Duodenal mucosa (tissue), 2 donors: ENCODE data around the gene DAB1.

Source experiments
- H3K27ac ChIP-seq: one replicate; pipeline ENCODE4 v1.7.0; 2013; ENCODE audit warnings: low read depth, low read length
- H3K27me3 ChIP-seq, 2 donors: one replicate each; pipeline ENCODE4 v1.7.0; 2013; ENCODE audit warnings: low read length in 2 of 2, control low read depth in 1 of 2; ENCODE audit not compliant: insufficient read depth in 2 of 2, control insufficient read depth in 1 of 2
- H3K36me3 ChIP-seq, 2 donors: one replicate each; pipeline ENCODE4 v1.7.0; 2013; ENCODE audit warnings: low read length in 2 of 2, control low read depth in 1 of 2; ENCODE audit not compliant: insufficient read depth in 2 of 2, control insufficient read depth in 1 of 2
- H3K4me1 ChIP-seq, 2 donors: one replicate each; pipeline ENCODE4 v1.7.0; 2013; ENCODE audit warnings: low read length in 2 of 2, control low read depth in 1 of 2; ENCODE audit not compliant: insufficient read depth in 2 of 2, control insufficient read depth in 1 of 2
- H3K4me3 ChIP-seq, 2 donors: one replicate each; pipeline ENCODE4 v1.7.0; 2013; ENCODE audit warnings: low read length in 2 of 2, low read depth in 1 of 2
- H3K9ac ChIP-seq, 2 donors: one replicate each; pipeline ENCODE4 v1.7.0; 2013; ENCODE audit warnings: low read length in 2 of 2, low read depth in 1 of 2
- H3K9me3 ChIP-seq, 2 donors: one replicate each; pipeline ENCODE4 v1.7.0; 2013; ENCODE audit warnings: low read length in 2 of 2, control low read depth in 1 of 2; ENCODE audit not compliant: control insufficient read depth in 1 of 2

Gene DAB1

GRCh38 chr1:57272150-57272549 is 151.7 kb downstream of the DAB1 start:
- Histone ChIP-seq H3K4me1 (peaks cover 0 to under 1% of the 10 kb centered on the region in 2 donors), H3K9me3 (no peaks in the 10 kb centered on the region), H3K27me3 (no peaks in the 10 kb centered on the region), H3K36me3 (no peaks in the 10 kb centered on the region), H3K9ac (no peak overlapping the region), H3K27ac (no peak overlapping the region), H3K4me3 (no peak overlapping the region)

- no peak overlapping the region for H3K9ac ChIP-seq
- no peaks in the 10 kb centered on the region for H3K4me1 ChIP-seq
- no peaks in the 10 kb centered on the region for H3K27me3 ChIP-seq
- H3K4me3 ChIP-seq, result no peak overlapping the region
- no peak overlapping the region for H3K27ac ChIP-seq
- H3K9me3 ChIP-seq, result no peaks in the 10 kb centered on the region
- H3K36me3 ChIP-seq, result no peaks in the 10 kb centered on the region
Observed at GRCh38 chr1:57270927-57271698, 152.7 kb downstream of the DAB1 start.

GRCh38 chr1:57269630-57270225 is 154.1 kb downstream of the DAB1 start:
- H3K4me1 ChIP-seq, result no peaks in the 10 kb centered on the region
- no peak overlapping the region for H3K4me3 ChIP-seq
- H3K9me3 ChIP-seq, result no peaks in the 10 kb centered on the region
- no peak overlapping the region for H3K27ac ChIP-seq
- no peak overlapping the region for H3K9ac ChIP-seq
- no peaks in the 10 kb centered on the region for H3K27me3 ChIP-seq
- no peaks in the 10 kb centered on the region for H3K36me3 ChIP-seq

GRCh38 chr1:57265104-57265503 is 158.8 kb downstream of the DAB1 start:
- H3K9ac ChIP-seq, result no peak overlapping the region
- H3K27ac ChIP-seq, result no peak overlapping the region
- H3K4me1 ChIP-seq, result no peaks in the 10 kb centered on the region
- H3K4me3 ChIP-seq, result no peak overlapping the region
- H3K27me3 ChIP-seq, result no peaks in the 10 kb centered on the region
- no peaks in the 10 kb centered on the region for H3K36me3 ChIP-seq
- H3K9me3 ChIP-seq, result no peaks in the 10 kb centered on the region

DNA sequence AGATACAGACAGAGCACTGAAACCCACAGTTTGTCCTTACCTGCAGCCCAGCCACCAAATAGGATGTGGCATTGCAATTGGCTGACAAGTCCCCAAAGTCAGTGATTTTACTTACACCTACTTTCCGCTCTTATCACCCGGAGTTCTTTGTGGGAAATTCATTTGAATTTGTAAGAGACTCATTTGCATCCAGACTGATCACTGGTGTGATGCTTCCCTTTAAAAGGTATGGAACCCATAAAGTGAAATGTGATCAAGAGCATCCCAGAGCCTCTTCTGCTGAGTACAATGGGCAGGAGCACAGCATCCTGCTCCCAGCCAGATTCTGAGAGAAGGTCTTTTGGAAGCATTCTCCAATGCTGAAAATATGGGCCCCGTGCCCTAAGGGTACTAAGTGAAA is 161.4 kb downstream of the DAB1 start:
- Histone ChIP-seq H3K27ac (no peak overlapping the region), H3K36me3 (no peaks in the 10 kb centered on the region), H3K4me1 (no peaks in the 10 kb centered on the region), H3K27me3 (no peaks in the 10 kb centered on the region), H3K9ac (no peak overlapping the region), H3K9me3 (no peaks in the 10 kb centered on the region), H3K4me3 (no peak overlapping the region)

DNA sequence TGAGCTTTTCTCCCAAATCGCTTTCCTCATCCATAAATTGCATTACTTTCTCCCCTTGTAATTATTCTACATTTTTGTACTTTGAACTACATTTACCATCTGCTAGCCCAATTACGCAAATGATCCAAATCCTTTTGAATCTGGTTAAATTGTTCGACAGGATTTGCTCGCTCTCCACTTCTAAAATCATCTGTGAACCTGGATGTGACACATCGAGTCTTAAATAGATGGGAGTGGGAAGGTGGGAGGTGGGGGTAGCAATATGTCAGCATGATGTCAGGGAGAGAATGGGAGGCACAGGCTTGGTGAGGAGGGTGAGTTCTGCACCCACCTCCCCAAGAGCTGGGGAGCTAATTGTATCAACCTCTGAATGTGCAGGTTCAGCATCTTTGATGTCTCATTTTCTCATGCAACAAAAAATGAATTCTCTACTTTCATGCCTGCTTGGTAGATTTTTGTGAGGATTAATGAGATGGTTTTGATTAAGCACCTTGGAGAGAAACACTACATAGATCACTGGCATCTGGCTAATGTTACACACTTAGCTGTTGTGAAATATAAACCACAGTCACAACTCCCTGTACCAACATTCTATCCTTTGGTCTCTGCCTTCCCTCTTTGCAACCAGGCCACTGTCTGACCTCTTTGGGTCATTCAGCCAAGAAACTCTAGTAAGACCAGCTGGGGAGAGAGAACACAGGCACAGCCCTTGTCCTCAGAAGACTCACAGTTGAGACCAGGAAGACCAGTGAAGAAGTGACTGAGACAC is 165.1 kb downstream of the DAB1 start:
- Histone ChIP-seq H3K36me3 (no peaks in the 10 kb centered on the region), H3K9me3 (no peaks in the 10 kb centered on the region), H3K4me1 (no peaks in the 10 kb centered on the region), H3K4me3 (no peak overlapping the region), H3K27ac (no peak overlapping the region), H3K27me3 (no peaks in the 10 kb centered on the region), H3K9ac (no peak overlapping the region)

DNA sequence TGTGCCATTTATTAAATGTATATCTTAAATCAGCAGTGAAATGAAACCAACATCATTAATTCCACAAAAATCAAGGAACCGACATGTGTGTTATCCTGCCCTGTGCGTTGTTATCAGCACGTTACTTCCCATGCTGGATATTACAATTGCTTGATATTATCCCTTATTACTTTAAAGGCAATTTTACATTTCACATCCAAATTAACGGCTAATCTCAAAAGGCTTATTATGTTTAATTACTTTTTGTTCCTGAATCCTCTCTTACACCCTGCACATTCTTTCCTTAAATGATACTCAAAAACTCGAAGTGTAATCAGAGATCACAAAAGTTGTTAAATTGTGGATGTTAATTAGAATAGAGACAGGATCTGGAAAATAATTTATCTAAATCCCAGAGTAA is 167.9 kb downstream of the DAB1 start:
- Histone ChIP-seq H3K9ac (no peak overlapping the region), H3K4me3 (no peak overlapping the region), H3K27ac (no peak overlapping the region), H3K4me1 (no peaks in the 10 kb centered on the region), H3K36me3 (no peaks in the 10 kb centered on the region), H3K9me3 (no peaks in the 10 kb centered on the region), H3K27me3 (no peaks in the 10 kb centered on the region)

GRCh38 chr1:57254022-57254421 is 169.8 kb downstream of the DAB1 start:
- no peak overlapping the region for H3K4me3 ChIP-seq

DNA sequence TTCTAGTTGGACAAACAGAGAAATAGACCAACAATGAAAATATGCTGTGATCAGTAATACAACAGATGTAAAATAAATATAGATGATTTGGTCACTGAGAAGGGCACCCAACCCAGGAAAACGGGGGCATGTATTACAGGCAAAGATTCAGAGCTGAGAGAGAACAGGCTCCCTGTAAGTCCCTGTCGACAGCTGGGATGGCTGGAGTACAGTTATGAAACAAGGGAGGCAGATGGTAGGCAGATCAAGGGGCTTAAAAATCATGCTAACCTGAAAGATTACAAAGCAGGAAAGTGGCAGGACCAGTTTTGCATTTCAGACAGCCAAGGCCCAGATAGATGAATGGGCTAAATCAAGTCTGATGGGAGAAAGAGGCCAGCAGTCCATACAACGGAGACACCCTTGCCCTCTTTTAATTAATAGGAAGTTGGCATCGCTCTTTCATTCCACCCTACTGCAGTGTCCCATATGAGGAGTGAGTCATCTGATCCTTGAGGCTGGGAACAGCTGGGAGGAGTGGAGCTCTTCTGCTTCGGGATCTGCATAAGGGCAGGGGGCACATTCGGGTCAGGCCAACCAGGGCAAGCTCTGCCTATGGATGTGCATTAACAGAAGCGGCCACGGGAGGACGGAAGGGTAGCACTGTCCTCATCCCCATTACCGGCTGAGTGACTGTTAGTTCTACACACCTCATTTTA is 171.1 kb downstream of the DAB1 start:
- no peaks in the 10 kb centered on the region for H3K36me3 ChIP-seq
- H3K4me3 ChIP-seq, result no peak overlapping the region
- no peaks in the 10 kb centered on the region for H3K9me3 ChIP-seq
- no peak overlapping the region for H3K27ac ChIP-seq
- H3K27me3 ChIP-seq, result no peaks in the 10 kb centered on the region
- no peaks in the 10 kb centered on the region for H3K4me1 ChIP-seq
- no peak overlapping the region for H3K9ac ChIP-seq

More at GRCh38 chr1:57254022-57254421, 169.8 kb downstream of the DAB1 start:
- no peaks in the 10 kb centered on the region for H3K9me3 ChIP-seq
- no peaks in the 10 kb centered on the region for H3K36me3 ChIP-seq
- H3K27ac ChIP-seq, result no peak overlapping the region
- H3K27me3 ChIP-seq, result no peaks in the 10 kb centered on the region
- no peaks in the 10 kb centered on the region for H3K4me1 ChIP-seq
- H3K9ac ChIP-seq, result no peak overlapping the region

DNA sequence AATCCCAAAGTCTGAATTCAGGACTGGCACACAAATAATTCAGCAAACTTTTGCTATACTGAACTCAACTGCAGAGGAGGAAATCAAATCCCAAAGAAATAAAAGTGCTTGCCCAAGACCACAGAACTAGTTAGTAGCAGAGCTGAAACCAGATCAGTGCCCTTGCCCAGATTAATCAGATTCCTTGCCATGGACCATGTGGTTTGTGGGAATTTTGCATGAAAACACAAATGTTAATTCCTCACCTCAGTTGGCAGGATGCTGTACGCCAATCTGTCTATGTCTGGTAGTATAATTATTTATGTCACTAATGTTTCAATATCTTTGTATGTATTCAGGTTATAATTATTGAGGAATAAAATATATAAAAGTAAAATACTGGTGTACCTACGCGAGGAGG is 173.8 kb downstream of the DAB1 start:
- Histone ChIP-seq H3K27ac (no peak overlapping the region), H3K27me3 (no peaks in the 10 kb centered on the region), H3K9ac (no peak overlapping the region), H3K9me3 (no peaks in the 10 kb centered on the region), H3K36me3 (no peaks in the 10 kb centered on the region), H3K4me1 (no peaks in the 10 kb centered on the region), H3K4me3 (no peak overlapping the region)
